H9 (cell line): ENCODE measurements around the gene NOP53. TPM values are rescaled to one million over a fixed set of nuclear protein-coding genes. Genes with fewer than 3 reads are reported as not detected.

ENCODE experiments used
- DNase-seq: peaks from one replicate; pipeline ENCODE4 v3.0.0-alpha.2; 2017
- H2AFZ ChIP-seq: one replicate; pipeline ENCODE4 v1.6.1; 2013; ENCODE audit warnings: mild to moderate bottlenecking, low read length, control low read depth, moderate library complexity
- H2AK5ac ChIP-seq: 2 replicates; pipeline ENCODE4 v1.6.1; 2013; ENCODE audit warnings: low read length, control low read depth, mixed read lengths; ENCODE audit not compliant: insufficient read length
- H2BK120ac ChIP-seq: one replicate; pipeline ENCODE4 v1.6.1; 2013; ENCODE audit warnings: low read depth, mild to moderate bottlenecking, low read length, control low read depth, inconsistent platforms; ENCODE audit not compliant: poor library complexity, severe bottlenecking
- H2BK12ac ChIP-seq: 2 replicates; pipeline ENCODE4 v1.6.1; 2013; ENCODE audit warnings: low read length, control low read depth, mixed read lengths, low read depth; ENCODE audit not compliant: insufficient read length
- H2BK15ac ChIP-seq: 2 replicates; pipeline ENCODE4 v1.6.1; 2013; ENCODE audit warnings: low read depth, low read length, control low read depth
- H2BK20ac ChIP-seq: one replicate; pipeline ENCODE4 v1.6.1; 2013; ENCODE audit warnings: low read depth, mild to moderate bottlenecking, low read length, control low read depth, inconsistent platforms; ENCODE audit not compliant: poor library complexity, severe bottlenecking
- H2BK5ac ChIP-seq: 2 replicates; pipeline ENCODE4 v1.6.1; 2013; ENCODE audit warnings: low read length, control low read depth, mixed read lengths; ENCODE audit not compliant: insufficient read length
- H3K14ac ChIP-seq: 2 replicates; pipeline ENCODE4 v1.6.1; 2013; ENCODE audit warnings: low read length, control low read depth; ENCODE audit not compliant: insufficient read depth
- H3K18ac ChIP-seq: 2 replicates; pipeline ENCODE4 v1.6.1; 2013; ENCODE audit warnings: low read depth, mild to moderate bottlenecking, mixed read lengths, low read length, control low read depth; ENCODE audit not compliant: insufficient read length
- H3K23ac ChIP-seq: 2 replicates; pipeline ENCODE4 v1.6.1; 2013; ENCODE audit warnings: low read length, control low read depth, mixed read lengths, low read depth; ENCODE audit not compliant: insufficient read length
- H3K23me2 ChIP-seq: 2 replicates; pipeline ENCODE4 v1.6.1; 2013; ENCODE audit warnings: low read depth, mild to moderate bottlenecking, mixed read lengths, low read length, control low read depth; ENCODE audit not compliant: insufficient read length, poor library complexity, severe bottlenecking
- H3K27ac ChIP-seq: 2 replicates; pipeline ENCODE4 v1.5.1; 2013; ENCODE audit warnings: low read length, control low read depth, mixed read lengths, low read depth; ENCODE audit not compliant: insufficient read length
- H3K27me3 ChIP-seq: 2 replicates; pipeline ENCODE4 v1.6.1; 2013; ENCODE audit warnings: low read length, control low read depth, inconsistent platforms; ENCODE audit not compliant: insufficient read depth
- H3K4ac ChIP-seq: 2 replicates; pipeline ENCODE4 v1.6.1; 2013; ENCODE audit warnings: low read depth, mild to moderate bottlenecking, control low read depth, inconsistent platforms, low read length, moderate library complexity
- H3K4me1 ChIP-seq: 2 replicates; pipeline ENCODE4 v1.6.1; 2013; ENCODE audit warnings: low read length, control low read depth, inconsistent platforms; ENCODE audit not compliant: insufficient read depth
- H3K4me2 ChIP-seq: 2 replicates; pipeline ENCODE4 v1.6.1; 2013; ENCODE audit warnings: low read length, control low read depth, mixed read lengths; ENCODE audit not compliant: insufficient read length, insufficient read depth
- H3K56ac ChIP-seq: 2 replicates; pipeline ENCODE4 v1.6.1; 2013; ENCODE audit warnings: low read depth, mild to moderate bottlenecking, mixed read lengths, low read length, control low read depth; ENCODE audit not compliant: insufficient read length
- H3K79me1 ChIP-seq: 2 replicates; pipeline ENCODE4 v1.6.1; 2013; ENCODE audit warnings: low read depth, mild to moderate bottlenecking, moderate library complexity, low read length, control low read depth, inconsistent platforms; ENCODE audit not compliant: insufficient read depth, poor library complexity, severe bottlenecking
- H3K79me2 ChIP-seq: 2 replicates; pipeline ENCODE4 v1.6.1; 2013; ENCODE audit warnings: low read length, control low read depth, inconsistent platforms; ENCODE audit not compliant: insufficient read depth
- H3K9ac ChIP-seq: 2 replicates; pipeline ENCODE4 v1.6.1; 2013; ENCODE audit warnings: low read length, control low read depth, mixed read lengths; ENCODE audit not compliant: insufficient read length; ENCODE audit errors: extremely low read depth
- H3K9me3 ChIP-seq: one replicate; pipeline ENCODE4 v1.6.1; 2013; ENCODE audit warnings: low read depth, low read length, inconsistent platforms; ENCODE audit not compliant: control insufficient read depth
- H3T11ph ChIP-seq: one replicate; pipeline ENCODE4 v1.6.1; 2013; ENCODE audit warnings: mild to moderate bottlenecking, low read length, control low read depth, inconsistent platforms
- H4K20me1 ChIP-seq: one replicate; pipeline ENCODE4 v1.6.1; 2013; ENCODE audit not compliant: control insufficient read depth, insufficient read length, insufficient read depth
- H4K5ac ChIP-seq: 2 replicates; pipeline ENCODE4 v1.6.1; 2013; ENCODE audit warnings: low read depth, mild to moderate bottlenecking, mixed read lengths, low read length, control low read depth; ENCODE audit not compliant: insufficient read length
- H4K8ac ChIP-seq: replicated peaks from 2 replicates; pipeline ENCODE4 v1.6.1; 2013; ENCODE audit warnings: low read length, control low read depth, mixed read lengths, low read depth; ENCODE audit not compliant: insufficient read length
- H4K91ac ChIP-seq: 2 replicates; pipeline ENCODE4 v1.6.1; 2013; ENCODE audit warnings: low read depth, mild to moderate bottlenecking, moderate library complexity, mixed read lengths, low read length, control low read depth; ENCODE audit not compliant: insufficient read length
- H3K27ac Mint-ChIP-seq, 3 experiments: 2 replicates in 2 of 3; 3 replicates in 1 of 3; pipeline ENCODE4 v1.8.0; 2020 to 2021; ENCODE audit warnings: mixed read lengths in 3 of 3, mild to moderate bottlenecking in 1 of 3, moderate library complexity in 1 of 3
- H3K27me3 Mint-ChIP-seq: 2 replicates; pipeline ENCODE4 v1.8.0; 2021; ENCODE audit warnings: low read depth, mild to moderate bottlenecking, moderate library complexity, mixed read lengths
- H3K36me3 Mint-ChIP-seq, 3 experiments: 2 replicates in 2 of 3; 3 replicates in 1 of 3; pipeline ENCODE4 v1.8.0; 2020 to 2021; ENCODE audit warnings: low read depth in 3 of 3, mixed read lengths in 3 of 3; ENCODE audit not compliant: insufficient read depth in 1 of 3
- H3K4me1 Mint-ChIP-seq, 2 experiments: 2 replicates each; pipeline ENCODE4 v1.8.0; 2020; ENCODE audit warnings: mixed read lengths in 2 of 2
- H3K4me3 Mint-ChIP-seq, 2 experiments: 2 replicates in 1 of 2; 3 replicates in 1 of 2; pipeline ENCODE4 v1.8.0; 2020 to 2021; ENCODE audit warnings: mild to moderate bottlenecking in 2 of 2, mixed read lengths in 2 of 2, moderate library complexity in 1 of 2
- H3K9me3 Mint-ChIP-seq, 2 experiments: 2 replicates in 1 of 2; 3 replicates in 1 of 2; pipeline ENCODE4 v1.8.0; 2020; ENCODE audit warnings: mild to moderate bottlenecking in 2 of 2, mixed read lengths in 2 of 2, moderate library complexity in 1 of 2
- WGBS: extraction: QIAGEN DNeasy Blood & Tissue Kit; methylation state at CpG from one replicate; pipeline ENCODE4 v1.1.7; 2013; ENCODE audit warnings: missing lambda C conversion rate, low lambda C conversion rate, mixed read lengths; ENCODE audit not compliant: insufficient read length; ENCODE audit errors: extremely low coverage; 5-methylcytosine and 5-hydroxymethylcytosine counted together
- total RNA-seq: library from RNA; stranded (reverse); gene quantifications from 2 replicates; pipeline ENCODE4 v1.2.1, GENCODE V29; 2021
- TF ChIP-seq, protein P1 (sequence below): fragments of 200-600 bp; sonication (generic); conservative IDR thresholded peaks from 3 replicates; pipeline ENCODE4 v1.8.0; 2021; ENCODE audit warnings: antibody characterized with exemption, mild to moderate bottlenecking

Gene NOP53
- total RNA-seq, 1 experiment from 2014 or later = 325 TPM

DNA sequence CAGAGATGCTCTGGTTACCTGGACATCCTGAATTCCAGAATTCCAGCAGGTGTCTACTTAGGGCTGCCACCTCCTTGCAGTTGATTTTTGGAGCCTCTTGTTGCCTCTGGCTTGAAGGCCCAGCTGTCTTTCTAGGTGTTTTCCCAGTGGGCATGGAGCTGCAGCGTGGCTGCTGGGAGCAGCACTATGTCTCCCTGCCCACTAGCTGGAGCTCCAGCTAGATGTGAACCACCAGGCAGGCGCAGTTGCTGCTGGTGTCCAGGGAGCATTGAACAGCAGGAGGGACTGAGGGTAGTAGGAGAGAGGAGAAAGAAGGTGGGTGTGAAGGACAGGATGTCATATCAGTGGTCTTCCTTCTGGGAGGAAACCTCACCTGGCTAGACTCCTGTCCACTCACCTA lies 23.3 kb downstream of the NOP53 start:
- DNase-seq = no peak

More for the DNA sequence above, 23.3 kb downstream of the NOP53 start:
- Histone ChIP-seq H3K56ac (no peak overlapping the region), H3K9me3 (no peaks in the 10 kb centered on the region), H3K14ac (no peak overlapping the region), H3K27ac (no peak overlapping the region), H2BK20ac (no peak overlapping the region), H4K91ac (no peak overlapping the region), H3K18ac (no peak overlapping the region), H2BK12ac (no peak overlapping the region), H3K9ac (no peak overlapping the region), H3K23me2 (peaks cover 2% of the 10 kb centered on the region), H2BK120ac (no peak overlapping the region), H2AFZ (no peak overlapping the region), H3K4me2 (no peak overlapping the region), H4K20me1 (no peaks in the 10 kb centered on the region), H2AK5ac (no peak overlapping the region), H4K5ac (no peak overlapping the region), H3K4me1 (no peaks in the 10 kb centered on the region), H2BK15ac (no peak overlapping the region), H3K79me1 (no peaks in the 10 kb centered on the region), H4K8ac (no peak overlapping the region), H3K27me3 (no peaks in the 10 kb centered on the region), H3K23ac (no peak overlapping the region), H3T11ph (no peak overlapping the region), H2BK5ac (no peak overlapping the region), H3K79me2 (no peaks in the 10 kb centered on the region), H3K4ac (no peak overlapping the region)
- Mint-ChIP-seq H3K27me3 (peaks cover 2% of the 10 kb centered on the region; the same call in 1 of the 2 replicates), H3K9me3 (peaks cover 0 to 3% of the 10 kb centered on the region in 2 experiments; a peak in 3 of 5 replicates), H3K4me1 (peaks cover 14 to 23% of the 10 kb centered on the region in 2 experiments), H3K27ac (no peak overlapping the region), H3K36me3 (peaks cover 0 to 3% (median 0%) of the 10 kb centered on the region in 3 experiments; a peak in 3 of 7 replicates), H3K4me3 (no peak overlapping the region)
- TF ChIP-seq, protein P1, sequence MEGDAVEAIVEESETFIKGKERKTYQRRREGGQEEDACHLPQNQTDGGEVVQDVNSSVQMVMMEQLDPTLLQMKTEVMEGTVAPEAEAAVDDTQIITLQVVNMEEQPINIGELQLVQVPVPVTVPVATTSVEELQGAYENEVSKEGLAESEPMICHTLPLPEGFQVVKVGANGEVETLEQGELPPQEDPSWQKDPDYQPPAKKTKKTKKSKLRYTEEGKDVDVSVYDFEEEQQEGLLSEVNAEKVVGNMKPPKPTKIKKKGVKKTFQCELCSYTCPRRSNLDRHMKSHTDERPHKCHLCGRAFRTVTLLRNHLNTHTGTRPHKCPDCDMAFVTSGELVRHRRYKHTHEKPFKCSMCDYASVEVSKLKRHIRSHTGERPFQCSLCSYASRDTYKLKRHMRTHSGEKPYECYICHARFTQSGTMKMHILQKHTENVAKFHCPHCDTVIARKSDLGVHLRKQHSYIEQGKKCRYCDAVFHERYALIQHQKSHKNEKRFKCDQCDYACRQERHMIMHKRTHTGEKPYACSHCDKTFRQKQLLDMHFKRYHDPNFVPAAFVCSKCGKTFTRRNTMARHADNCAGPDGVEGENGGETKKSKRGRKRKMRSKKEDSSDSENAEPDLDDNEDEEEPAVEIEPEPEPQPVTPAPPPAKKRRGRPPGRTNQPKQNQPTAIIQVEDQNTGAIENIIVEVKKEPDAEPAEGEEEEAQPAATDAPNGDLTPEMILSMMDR = no peak
- WGBS = no CpG with 5 or more reads among the region's 2 CpGs
